AG08396 (cell line): ENCODE data around the gene PRR35.
"Not testable (repeated sequence)": the region's sequence is repeated elsewhere in the genome, so short reads cannot be mapped to it uniquely, and the experiment has no call there.

Experiments
- DNase-seq: peaks from one replicate; pipeline ENCODE4 v3.0.0; 2012; ENCODE audit warnings: low spot score, mixed read lengths

PRR35 gene

GRCh38 chr16:593807-594206, 33.6 kb downstream of the PRR35 start:
- DNase-seq, result no peak

- DNase-seq, result no peak
Observed at GRCh38 chr16:595094-595528, 34.9 kb downstream of the PRR35 start.

GRCh38 chr16:595942-596735, 35.9 kb downstream of the PRR35 start:
- DNase-seq, result no peak

GRCh38 chr16:596736-597060, 36.5 kb downstream of the PRR35 start:
- no peak for DNase-seq

GRCh38 chr16:597655-598054, 37.5 kb downstream of the PRR35 start:
- not testable (repeated sequence) for DNase-seq

GRCh38 chr16:598823-599739, 38.9 kb downstream of the PRR35 start:
- DNase-seq, result no peak

- no peak for DNase-seq
Observed at GRCh38 chr16:600781-601180, 40.6 kb downstream of the PRR35 start.

- no peak for DNase-seq
Observed at GRCh38 chr16:603933-604332, 43.7 kb downstream of the PRR35 start.

- no peak for DNase-seq
Observed at GRCh38 chr16:606656-607307, 46.6 kb downstream of the PRR35 start.

- DNase-seq, result no peak
Observed at GRCh38 chr16:608019-608418, 47.8 kb downstream of the PRR35 start.

- DNase-seq, result no peak
Observed at GRCh38 chr16:609316-609715, 49.1 kb downstream of the PRR35 start.

- DNase-seq, result no peak
Observed at GRCh38 chr16:609984-610383, 49.8 kb downstream of the PRR35 start.

- peak; percentile 52 for DNase-seq
Observed at GRCh38 chr16:610513-611381, 50.6 kb downstream of the PRR35 start.

GRCh38 chr16:615122-615521, 54.9 kb downstream of the PRR35 start:
- DNase-seq, result no peak
